Astrocyte of the cerebellum (primary cell): ENCODE results near the gene WNT9A.
A peak's percentile ranks its signal among the peaks of the same experiment; 100 is the strongest.
"Not testable (repeated sequence)": the region's sequence is repeated elsewhere in the genome, so short reads cannot be mapped to it uniquely, and the experiment has no call there.

Experiments used
- DNase-seq: peaks from one replicate; pipeline ENCODE4 v3.0.0-alpha.2; 2011; ENCODE audit warnings: low read depth
- H3K4me3 ChIP-seq: 2 replicates; pipeline ENCODE4 v1.5.1; 2011; ENCODE audit warnings: mild to moderate bottlenecking, low read depth, low read length, moderate library complexity
- CTCF ChIP-seq: IDR thresholded peaks from 2 replicates; pipeline ENCODE4 v1.5.1; 2012; ENCODE audit warnings: low read length, low read depth, moderate library complexity, mild to moderate bottlenecking; ENCODE audit errors: missing control alignments
- in situ Hi-C: cut with HindIII; loops from 2 replicates; pipeline ENCODE4 v1.10.0; 2017; ENCODE audit warnings: low sequenced_read_pairs

The WNT9A gene

GRCh38 chr1:227947676-227948492, at the start of gene WNT9A:
Gene WNT9A (minus strand): TSS chr1:227947932. CDS start chr1:227947887, 45 bp downstream.
- no peak for DNase-seq
- TF ChIP-seq CTCF = no peak
- H3K4me3 ChIP-seq = peak within 1 kb of the TSS; percentile 52
- in situ Hi-C loops = loop anchor here (25.0 kb wide), 1 partner anchor 186 kb away; no protein-coding TSS in a partner anchor

- no peak for DNase-seq
- no peak overlapping the region for H3K4me3 ChIP-seq
- in situ Hi-C loops = loop anchor here (5.0 kb wide), 1 partner anchor 56 kb away; no protein-coding TSS in a partner anchor
- TF ChIP-seq CTCF = no peak
Measured at GRCh38 chr1:227996187-227996950, 48.6 kb upstream of the WNT9A start.

- no peak overlapping the region for H3K4me3 ChIP-seq
- in situ Hi-C loops = loop anchor here (5.0 kb wide), 1 partner anchor 58 kb away; no protein-coding TSS in a partner anchor
- no peak for DNase-seq
- TF ChIP-seq CTCF = no peak
Measured at GRCh38 chr1:227994632-227995300, 47.0 kb upstream of the WNT9A start.

- H3K4me3 ChIP-seq = no peak overlapping the region
- no peak for TF ChIP-seq CTCF
- in situ Hi-C loops = no loop called here
- DNase-seq = no peak
Measured at GRCh38 chr1:227987181-227987580, 39.4 kb upstream of the WNT9A start.

- in situ Hi-C loops, H3K4me3 ChIP-seq: not testable (repeated sequence)
Measured at GRCh38 chr1:227975583-227976283, 28.0 kb upstream of the WNT9A start.

GRCh38 chr1:227973724-227974288, 26.1 kb upstream of the WNT9A start:
- in situ Hi-C loops = not testable (repeated sequence)

More at GRCh38 chr1:227975583-227976283, 28.0 kb upstream of the WNT9A start:
- not testable (repeated sequence) for DNase-seq

GRCh38 chr1:227972843-227973374, 25.2 kb upstream of the WNT9A start:
- in situ Hi-C loops, H3K4me3 ChIP-seq, DNase-seq: not testable (repeated sequence)

More at GRCh38 chr1:227973724-227974288, 26.1 kb upstream of the WNT9A start:
- H3K4me3 ChIP-seq, DNase-seq: not testable (repeated sequence)

- DNase-seq, in situ Hi-C loops, H3K4me3 ChIP-seq: not testable (repeated sequence)
Measured at GRCh38 chr1:227972283-227972679, 24.5 kb upstream of the WNT9A start.

- DNase-seq, H3K4me3 ChIP-seq, in situ Hi-C loops: not testable (repeated sequence)
Measured at GRCh38 chr1:227971643-227972282, 24.0 kb upstream of the WNT9A start.

GRCh38 chr1:227971216-227971615, 23.5 kb upstream of the WNT9A start:
- in situ Hi-C loops, DNase-seq: not testable (repeated sequence)

More at GRCh38 chr1:227971216-227971615, 23.5 kb upstream of the WNT9A start:
- not testable (repeated sequence) for H3K4me3 ChIP-seq
